Measurements from ENCODE around the gene FBXL19.

- no peak for TF ChIP-seq EZH2 (IDR thresholded peaks at IDR 0.05; ENCODE audit: insufficient read depth, poor library complexity, severe bottlenecking)
- no peak for TF ChIP-seq EZH2phosphoT487 (IDR thresholded peaks at IDR 0.05; ENCODE audit: insufficient read depth, low read depth)
Measured at GRCh38 chr16:30918614-30919013, 4.8 kb upstream of the FBXL19 start.
